T-helper 2 cell treated with Interferon-gamma antibody and Interleukin-4, amounts not matched to agents 5 μg/mL and 100 μg/mL, for 36 hours (primary cell): ENCODE data around the gene CLEC20A.

Experiments
- DNase-seq: peaks from one replicate; pipeline ENCODE4 v3.0.0; 2021; ENCODE audit warnings: low spot score
- H3K27ac Mint-ChIP-seq: one replicate; pipeline ENCODE4 v1.8.0; 2021; ENCODE audit warnings: mild to moderate bottlenecking, mixed read lengths
- H3K27me3 Mint-ChIP-seq: one replicate; pipeline ENCODE4 v1.8.0; 2021; ENCODE audit warnings: low read depth, mixed read lengths
- H3K36me3 Mint-ChIP-seq: one replicate; pipeline ENCODE4 v1.8.0; 2021; ENCODE audit warnings: low read depth, mixed read lengths
- H3K4me1 Mint-ChIP-seq: one replicate; pipeline ENCODE4 v1.8.0; 2021; ENCODE audit warnings: low read depth, mixed read lengths
- H3K4me3 Mint-ChIP-seq: one replicate; pipeline ENCODE4 v1.8.0; 2022; ENCODE audit warnings: mild to moderate bottlenecking, moderate library complexity, mixed read lengths
- H3K9me3 Mint-ChIP-seq: one replicate; pipeline ENCODE4 v1.8.0; 2021; ENCODE audit warnings: mixed read lengths

CLEC20A gene

DNA sequence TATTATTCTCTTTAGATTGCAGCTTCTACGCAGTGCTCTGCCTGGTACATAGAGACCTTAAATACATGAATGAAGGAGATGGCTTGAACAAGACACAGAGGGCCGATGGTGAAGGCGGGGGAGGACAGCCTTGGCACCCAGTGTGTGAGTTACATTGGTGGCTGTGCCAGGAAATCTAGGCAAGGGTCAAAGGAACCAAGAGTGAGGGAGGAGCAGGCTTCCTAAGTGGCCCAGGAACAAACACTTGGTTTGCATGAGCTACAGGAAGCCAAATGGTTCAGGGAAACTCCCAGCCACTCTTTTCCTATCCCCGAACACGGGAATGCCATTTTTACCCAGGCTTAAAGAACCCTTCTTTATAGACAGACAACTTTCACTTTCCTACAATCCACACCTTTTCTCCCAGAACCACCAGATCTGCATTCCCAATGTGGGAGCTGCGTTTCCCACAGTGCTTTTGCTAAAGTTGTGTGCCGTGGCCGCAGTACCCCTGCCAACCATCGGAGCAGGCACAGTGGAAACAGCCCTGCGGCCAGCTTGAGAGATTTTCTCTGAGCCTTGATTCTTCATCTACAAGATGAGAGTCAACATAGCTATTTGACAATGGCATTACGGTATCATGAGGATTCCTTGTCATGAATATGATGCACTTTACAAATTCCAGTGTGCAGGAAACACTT is 3.5 kb upstream of the CLEC20A start:
- H3K4me3 Mint-ChIP-seq: no peak overlapping the region
- H3K36me3 Mint-ChIP-seq: no peaks in the 10 kb centered on the region
- H3K4me1 Mint-ChIP-seq: no peaks in the 10 kb centered on the region
- DNase-seq: no peak
- H3K27ac Mint-ChIP-seq: no peak overlapping the region
- H3K9me3 Mint-ChIP-seq: no peaks in the 10 kb centered on the region
- no peaks in the 10 kb centered on the region for H3K27me3 Mint-ChIP-seq

DNA sequence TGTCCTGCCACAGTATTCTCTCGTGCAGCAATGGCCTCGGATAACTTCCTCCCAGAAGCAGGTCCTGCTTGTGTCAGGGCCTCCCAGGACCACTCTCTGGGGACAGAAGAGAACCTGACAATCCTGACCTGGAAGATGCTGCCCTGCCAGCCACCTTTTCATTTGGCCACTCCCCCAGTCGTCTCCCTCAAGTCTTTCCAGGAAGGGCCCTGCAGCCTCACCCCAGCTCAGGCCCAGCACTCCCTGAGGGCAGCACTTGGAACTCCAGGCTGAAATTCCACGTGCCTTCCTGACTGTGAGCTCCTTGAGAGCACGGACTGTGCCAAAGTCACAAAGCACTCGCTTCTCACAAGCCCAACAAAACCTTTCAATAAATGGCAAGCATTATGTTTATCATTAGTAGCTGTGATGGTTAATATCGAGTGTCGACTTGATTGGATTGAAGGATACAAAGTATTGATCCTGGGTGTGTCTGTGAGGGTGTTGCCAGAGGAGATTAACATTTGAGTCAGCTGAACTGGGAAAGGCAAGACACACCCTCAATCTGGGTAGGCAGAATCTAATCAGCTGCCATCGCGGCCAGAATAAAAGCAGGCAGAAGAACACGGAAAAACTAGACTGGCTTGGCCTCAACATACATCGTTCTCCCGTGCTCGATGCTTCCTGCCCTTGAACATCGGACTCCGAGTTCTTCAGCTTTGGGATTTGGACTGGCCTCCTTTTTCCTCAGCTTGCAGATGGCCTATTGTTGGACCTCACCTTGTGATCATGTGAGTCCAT is 2.3 kb upstream of the CLEC20A start:
- no peak for DNase-seq
- no peaks in the 10 kb centered on the region for H3K9me3 Mint-ChIP-seq
- H3K4me3 Mint-ChIP-seq: no peak overlapping the region
- H3K27ac Mint-ChIP-seq: no peak overlapping the region
- H3K27me3 Mint-ChIP-seq: no peaks in the 10 kb centered on the region
- no peaks in the 10 kb centered on the region for H3K36me3 Mint-ChIP-seq
- no peaks in the 10 kb centered on the region for H3K4me1 Mint-ChIP-seq

DNA sequence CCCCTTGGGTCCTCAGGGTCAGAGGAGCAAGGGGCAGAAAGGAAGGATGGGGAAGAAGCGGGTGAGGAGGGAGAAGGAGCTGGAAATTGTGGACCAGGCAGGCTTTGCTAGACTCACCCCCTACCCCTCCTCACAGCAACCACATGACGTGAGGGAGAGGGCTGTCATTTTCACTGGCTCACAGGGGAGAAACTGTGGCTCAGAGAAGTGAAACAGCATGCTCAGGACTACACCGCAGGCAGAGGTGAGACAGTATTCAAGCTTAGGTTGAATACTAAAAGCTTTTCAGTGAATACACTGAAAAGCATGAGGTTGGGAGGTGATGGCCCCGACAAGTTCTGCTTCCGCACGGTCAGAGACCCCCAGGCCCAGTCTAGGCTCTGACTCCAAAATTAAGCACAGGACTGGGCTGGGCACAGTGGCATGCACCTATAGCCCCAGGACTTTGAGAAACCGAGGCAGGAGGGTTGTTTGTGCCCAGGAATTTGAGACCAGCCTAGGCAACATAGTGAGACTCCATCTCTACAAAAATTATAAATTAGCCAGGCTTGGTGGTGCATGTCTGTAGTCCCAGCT is 1.2 kb upstream of the CLEC20A start:
- no peaks in the 10 kb centered on the region for H3K9me3 Mint-ChIP-seq
- no peaks in the 10 kb centered on the region for H3K4me1 Mint-ChIP-seq
- DNase-seq: no peak
- H3K36me3 Mint-ChIP-seq: no peaks in the 10 kb centered on the region
- H3K4me3 Mint-ChIP-seq: no peak overlapping the region
- no peaks in the 10 kb centered on the region for H3K27me3 Mint-ChIP-seq
- no peak overlapping the region for H3K27ac Mint-ChIP-seq

DNA sequence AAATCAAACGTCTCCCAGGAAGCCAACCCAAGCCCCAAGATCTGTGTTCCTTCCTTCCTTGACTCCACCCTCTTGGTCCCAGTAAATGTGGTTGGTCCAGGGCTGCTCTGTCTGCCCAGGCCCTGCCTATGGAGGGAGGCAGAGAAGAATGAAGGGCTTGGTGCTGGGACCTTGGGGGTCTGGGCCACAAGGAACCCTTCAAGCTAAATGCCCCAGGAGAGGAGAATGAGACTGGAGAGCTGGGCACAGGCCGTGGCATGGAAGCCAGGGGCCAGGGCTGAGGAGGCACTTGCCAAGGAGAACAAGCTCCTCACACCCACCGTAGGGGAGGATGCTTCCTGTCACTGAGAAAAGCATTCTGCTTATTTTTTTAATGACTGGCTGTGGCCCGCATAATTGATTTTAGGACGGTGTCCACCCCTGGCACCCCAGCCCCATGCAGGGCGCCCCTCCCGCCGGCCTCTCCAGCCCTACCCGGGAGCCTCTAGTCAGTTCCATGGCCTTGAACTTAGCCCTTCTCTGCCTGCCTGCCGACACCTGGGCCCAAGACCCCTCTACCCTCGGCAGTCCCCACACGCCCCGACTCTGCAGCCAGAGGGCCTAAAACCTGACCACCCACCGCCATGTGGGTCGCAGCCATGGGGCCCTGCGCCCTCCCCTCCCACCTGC is 889 bp downstream of the CLEC20A start:
- H3K4me1 Mint-ChIP-seq: no peaks in the 10 kb centered on the region
- H3K27ac Mint-ChIP-seq: no peak overlapping the region
- no peaks in the 10 kb centered on the region for H3K9me3 Mint-ChIP-seq
- no peaks in the 10 kb centered on the region for H3K27me3 Mint-ChIP-seq
- H3K36me3 Mint-ChIP-seq: no peaks in the 10 kb centered on the region
- H3K4me3 Mint-ChIP-seq: no peak overlapping the region
- DNase-seq: no peak

DNA sequence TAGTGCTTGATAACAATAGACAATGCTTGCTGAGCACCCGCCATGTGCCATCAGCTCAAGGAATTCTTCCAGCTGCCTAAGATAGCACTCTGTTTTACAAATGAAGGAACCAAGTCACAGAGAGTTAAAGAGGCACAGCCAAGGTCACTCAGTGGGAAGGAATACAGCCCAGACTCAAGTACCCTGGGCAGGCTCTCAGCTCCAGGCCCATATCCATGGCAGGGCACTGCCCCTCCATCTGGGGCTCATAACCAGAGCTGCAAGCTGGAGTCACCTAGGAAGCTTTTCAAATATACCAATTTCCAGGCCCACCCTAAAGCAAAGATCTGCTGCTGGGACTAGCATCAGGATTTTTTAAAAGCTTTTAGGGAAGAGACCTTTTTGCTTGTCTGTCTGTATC is 1.6 kb downstream of the CLEC20A start:
- H3K9me3 Mint-ChIP-seq: no peaks in the 10 kb centered on the region
- H3K27ac Mint-ChIP-seq: no peak overlapping the region
- H3K4me3 Mint-ChIP-seq: no peak overlapping the region

DNA sequence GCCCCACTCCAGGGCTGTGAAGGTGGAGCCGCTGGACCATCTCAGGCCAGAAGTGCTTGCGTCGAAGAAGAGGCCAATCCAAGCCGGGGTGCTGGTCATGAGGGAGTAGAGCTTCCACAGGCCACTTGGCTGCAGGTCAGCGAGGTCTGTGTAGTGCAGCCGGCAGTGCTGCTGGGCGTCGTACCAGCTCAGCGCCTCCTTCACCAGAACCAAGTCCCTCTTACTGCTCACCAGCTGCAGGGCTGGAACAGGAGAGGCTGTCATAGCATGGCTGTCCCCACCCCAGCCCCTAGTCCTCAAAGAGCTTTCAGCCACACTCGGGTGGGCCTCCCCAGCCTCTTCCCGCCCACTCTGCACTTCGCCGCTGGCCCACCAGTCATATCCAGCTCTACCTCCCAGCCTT is 2.2 kb downstream of the CLEC20A start:
- H3K36me3 Mint-ChIP-seq: no peaks in the 10 kb centered on the region
- no peak for DNase-seq
- H3K27me3 Mint-ChIP-seq: no peaks in the 10 kb centered on the region
- no peaks in the 10 kb centered on the region for H3K9me3 Mint-ChIP-seq
- H3K4me3 Mint-ChIP-seq: no peak overlapping the region
- no peak overlapping the region for H3K27ac Mint-ChIP-seq
- H3K4me1 Mint-ChIP-seq: no peaks in the 10 kb centered on the region

More for the DNA sequence above, 1.6 kb downstream of the CLEC20A start:
- Mint-ChIP-seq H3K36me3 (no peaks in the 10 kb centered on the region), H3K4me1 (no peaks in the 10 kb centered on the region), H3K27me3 (no peaks in the 10 kb centered on the region)
- DNase-seq: no peak

DNA sequence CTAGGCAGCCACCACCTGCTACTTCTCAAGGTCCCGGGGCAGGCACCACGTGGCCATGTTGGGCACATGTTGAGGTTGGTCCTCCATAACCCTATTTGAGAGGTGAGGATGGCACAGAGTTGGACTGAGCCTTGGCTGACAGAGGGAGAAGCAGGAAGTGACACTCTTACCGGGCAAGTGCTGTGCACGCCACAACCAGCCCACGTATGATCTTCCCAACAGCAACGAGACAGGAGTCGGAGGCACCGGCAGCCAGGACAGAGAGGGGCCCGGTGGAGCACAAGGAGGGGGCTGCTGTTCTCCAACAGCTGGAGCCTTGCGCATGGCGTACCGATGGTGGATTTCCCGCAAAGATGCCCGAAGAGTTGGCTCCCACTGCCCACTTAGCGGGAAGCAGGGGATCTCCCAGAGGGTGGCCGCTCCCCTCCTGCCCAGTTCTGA is 3.4 kb downstream of the CLEC20A start:
- Mint-ChIP-seq H3K4me3 (no peak overlapping the region), H3K9me3 (no peaks in the 10 kb centered on the region), H3K27ac (no peak overlapping the region), H3K27me3 (no peaks in the 10 kb centered on the region), H3K36me3 (no peaks in the 10 kb centered on the region), H3K4me1 (no peaks in the 10 kb centered on the region)
- DNase-seq: no peak

DNA sequence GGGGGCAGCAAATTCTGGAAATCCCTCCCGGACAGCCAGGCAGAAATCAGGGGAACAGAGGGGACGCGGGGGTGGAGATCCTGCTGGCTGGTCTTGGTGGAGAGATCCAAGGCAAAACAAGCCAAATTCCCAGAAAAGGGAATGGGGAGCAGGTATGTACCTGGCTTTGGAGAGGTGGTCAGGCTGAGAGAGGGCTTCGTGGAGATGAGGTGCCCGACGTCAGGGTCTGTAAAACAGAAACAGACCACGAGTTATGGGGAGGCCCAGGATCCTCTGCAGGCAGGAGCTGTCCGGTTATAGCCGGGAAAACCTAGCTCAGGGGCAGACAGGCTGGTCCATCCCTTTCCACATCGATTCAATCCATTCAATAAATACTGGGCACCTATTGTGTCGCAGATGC is 4.4 kb downstream of the CLEC20A start:
- H3K27me3 Mint-ChIP-seq: peaks cover 4% of the 10 kb centered on the region
- DNase-seq: no peak
- H3K9me3 Mint-ChIP-seq: no peaks in the 10 kb centered on the region
- no peak overlapping the region for H3K4me3 Mint-ChIP-seq
- H3K36me3 Mint-ChIP-seq: no peaks in the 10 kb centered on the region
- no peaks in the 10 kb centered on the region for H3K4me1 Mint-ChIP-seq
- H3K27ac Mint-ChIP-seq: no peak overlapping the region

DNA sequence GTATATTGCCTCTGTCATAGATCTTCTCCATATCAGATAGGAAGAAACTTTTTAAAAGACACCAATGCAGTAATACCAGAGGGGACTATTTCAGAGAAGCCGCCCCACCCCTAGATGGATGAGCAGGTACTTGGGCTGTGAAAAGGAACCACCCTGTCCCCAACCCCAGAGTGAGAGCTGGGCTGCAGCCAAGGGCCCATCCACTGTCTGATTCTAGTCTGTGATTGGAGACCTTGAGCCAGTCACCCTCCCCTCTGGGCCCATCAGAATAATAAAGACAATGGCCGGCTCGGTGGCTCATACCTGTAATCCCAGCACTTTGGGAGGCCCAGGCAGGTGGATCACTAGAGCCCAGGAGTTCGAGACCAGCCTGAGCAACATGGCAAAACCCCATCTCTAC is 5.0 kb downstream of the CLEC20A start:
- H3K4me1 Mint-ChIP-seq: no peaks in the 10 kb centered on the region
- no peak overlapping the region for H3K27ac Mint-ChIP-seq
- H3K27me3 Mint-ChIP-seq: peaks cover 4% of the 10 kb centered on the region
- H3K36me3 Mint-ChIP-seq: no peaks in the 10 kb centered on the region
- no peaks in the 10 kb centered on the region for H3K9me3 Mint-ChIP-seq
- H3K4me3 Mint-ChIP-seq: no peak overlapping the region
- no peak for DNase-seq

DNA sequence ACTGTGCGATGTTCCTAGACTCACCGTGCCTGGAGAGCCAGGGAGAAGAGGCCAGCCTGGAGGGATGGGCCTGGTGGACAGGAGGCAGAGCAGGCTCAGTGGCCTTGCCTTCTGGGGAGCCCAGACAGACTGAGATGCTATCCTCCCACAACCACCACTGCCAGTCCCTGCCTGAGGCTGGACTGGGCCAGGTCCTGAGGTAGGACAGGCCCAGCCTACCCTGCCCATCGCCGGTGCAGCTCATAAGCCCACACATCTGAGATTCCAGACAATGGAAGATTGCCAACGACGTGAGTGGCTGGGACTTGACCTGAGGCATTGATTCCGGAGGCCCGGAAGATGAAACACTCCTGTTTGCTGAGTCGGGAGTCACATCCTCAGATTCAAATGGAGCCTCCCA is 5.8 kb downstream of the CLEC20A start:
- H3K9me3 Mint-ChIP-seq: no peaks in the 10 kb centered on the region
- H3K27me3 Mint-ChIP-seq: peaks cover 4% of the 10 kb centered on the region
- H3K4me3 Mint-ChIP-seq: no peak overlapping the region
- no peaks in the 10 kb centered on the region for H3K4me1 Mint-ChIP-seq
- H3K27ac Mint-ChIP-seq: no peak overlapping the region
- no peaks in the 10 kb centered on the region for H3K36me3 Mint-ChIP-seq
- no peak for DNase-seq

DNA sequence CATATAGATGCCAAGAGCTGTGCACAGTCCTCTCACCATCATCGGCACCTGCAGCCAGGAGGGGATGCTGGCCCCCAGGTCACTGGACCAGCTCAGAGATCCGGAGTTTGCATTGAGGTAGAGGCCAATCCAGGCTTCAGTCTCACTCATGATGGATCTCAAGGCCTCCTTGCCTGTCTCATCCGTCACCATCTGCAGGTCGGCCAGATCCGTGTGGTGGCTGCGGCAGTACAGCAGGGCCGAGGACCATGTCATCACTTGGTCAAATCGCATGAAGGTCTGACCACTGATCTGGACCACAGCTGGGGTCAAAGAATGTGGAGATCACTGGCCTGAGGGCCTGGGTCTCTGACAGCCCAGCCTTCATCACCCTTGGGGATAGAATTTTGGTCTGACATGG is 6.6 kb downstream of the CLEC20A start:
- Mint-ChIP-seq H3K36me3 (no peaks in the 10 kb centered on the region), H3K4me1 (no peaks in the 10 kb centered on the region), H3K9me3 (no peaks in the 10 kb centered on the region), H3K4me3 (no peak overlapping the region), H3K27ac (no peak overlapping the region), H3K27me3 (peaks cover 9% of the 10 kb centered on the region)
- no peak for DNase-seq

DNA sequence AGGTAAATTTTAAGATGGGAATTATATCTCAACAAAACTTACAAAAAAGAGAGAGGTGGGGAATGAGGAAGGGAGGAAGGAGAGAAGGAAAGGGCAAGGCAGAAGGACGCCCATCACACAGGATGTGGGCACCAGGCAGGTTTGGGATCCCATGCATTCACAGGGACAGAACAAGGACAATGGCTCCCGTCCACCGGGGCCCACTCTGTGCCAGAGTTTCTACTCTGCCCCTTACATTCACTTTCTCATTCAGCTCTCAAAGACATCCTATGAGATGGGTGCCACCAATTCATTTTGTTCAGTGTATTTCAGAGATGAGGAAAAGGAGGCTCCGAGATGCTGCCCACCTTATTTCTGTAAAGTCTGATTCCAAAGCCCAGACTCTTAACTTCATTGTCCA is 7.4 kb downstream of the CLEC20A start:
- no peak for DNase-seq
- no peaks in the 10 kb centered on the region for H3K9me3 Mint-ChIP-seq
- peaks cover 10% of the 10 kb centered on the region for H3K27me3 Mint-ChIP-seq
- no peaks in the 10 kb centered on the region for H3K36me3 Mint-ChIP-seq
- no peak overlapping the region for H3K4me3 Mint-ChIP-seq
- H3K4me1 Mint-ChIP-seq: no peaks in the 10 kb centered on the region
- no peak overlapping the region for H3K27ac Mint-ChIP-seq

DNA sequence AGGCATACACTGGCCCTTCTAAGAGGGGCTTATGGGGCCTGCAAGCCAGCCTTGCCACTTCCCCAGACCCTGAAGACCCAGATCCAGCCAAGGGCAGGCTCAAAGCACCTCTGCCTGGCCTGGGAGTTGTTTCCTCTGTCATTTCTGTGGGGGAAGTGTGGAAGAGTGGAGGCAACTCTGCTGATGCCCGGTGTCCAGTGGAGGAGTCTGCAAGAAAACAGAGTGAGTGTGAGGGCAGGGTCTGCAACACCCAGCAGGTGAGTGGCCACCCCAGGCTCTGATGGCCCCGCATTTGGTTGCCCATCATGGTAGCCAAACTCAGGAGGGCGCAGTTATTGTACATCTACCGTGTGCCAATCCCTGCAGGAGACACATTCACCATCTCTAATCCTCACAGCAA is 8.4 kb downstream of the CLEC20A start:
- no peak overlapping the region for H3K27ac Mint-ChIP-seq
- H3K4me1 Mint-ChIP-seq: no peaks in the 10 kb centered on the region
- peaks cover 10% of the 10 kb centered on the region for H3K27me3 Mint-ChIP-seq
- no peaks in the 10 kb centered on the region for H3K9me3 Mint-ChIP-seq
- no peaks in the 10 kb centered on the region for H3K36me3 Mint-ChIP-seq
- no peak overlapping the region for H3K4me3 Mint-ChIP-seq
- no peak for DNase-seq

DNA sequence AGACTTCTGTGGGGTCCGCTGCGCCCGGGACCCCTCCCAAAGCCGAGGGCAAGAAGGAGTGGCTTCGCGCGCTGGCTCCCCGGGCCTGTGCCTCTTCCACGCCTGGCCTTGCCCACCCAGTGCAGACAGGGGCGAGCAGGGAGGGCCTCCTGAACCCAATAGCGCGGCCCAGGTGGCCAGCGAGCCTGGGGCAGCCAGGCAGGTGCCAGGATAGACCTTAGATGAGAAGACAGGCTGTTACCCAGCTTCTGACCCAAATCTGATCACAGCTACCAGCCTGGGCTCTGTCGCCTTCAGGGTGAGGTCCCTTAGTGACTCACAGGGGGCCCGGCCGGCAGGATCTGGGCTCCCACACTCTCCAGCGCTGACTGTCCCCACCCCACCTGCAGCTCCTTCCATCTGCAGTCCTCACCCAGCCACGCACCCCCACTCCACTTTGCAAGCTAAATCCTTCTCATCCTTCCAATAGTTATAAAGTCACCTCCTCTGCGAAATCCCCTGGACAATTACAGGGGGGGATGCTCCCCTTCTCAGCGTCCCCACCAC is 9.6 kb downstream of the CLEC20A start:
- no peak overlapping the region for H3K27ac Mint-ChIP-seq
- no peaks in the 10 kb centered on the region for H3K4me1 Mint-ChIP-seq
- no peak for DNase-seq
- H3K9me3 Mint-ChIP-seq: no peaks in the 10 kb centered on the region
- H3K36me3 Mint-ChIP-seq: no peaks in the 10 kb centered on the region
- no peak overlapping the region for H3K4me3 Mint-ChIP-seq
- H3K27me3 Mint-ChIP-seq: peaks cover 10% of the 10 kb centered on the region
